Measurements from ENCODE around the gene KBTBD2. TPM values are rescaled to one million over a fixed set of nuclear protein-coding genes. Genes with fewer than 3 reads are reported as not detected.
"Not testable (repeated sequence)": the region's sequence is repeated elsewhere in the genome, so short reads cannot be mapped to it uniquely, and the experiment has no call there.

The KBTBD2 gene
- total RNA-seq, 1 donor from 2014 or later = 35.1 TPM

DNA sequence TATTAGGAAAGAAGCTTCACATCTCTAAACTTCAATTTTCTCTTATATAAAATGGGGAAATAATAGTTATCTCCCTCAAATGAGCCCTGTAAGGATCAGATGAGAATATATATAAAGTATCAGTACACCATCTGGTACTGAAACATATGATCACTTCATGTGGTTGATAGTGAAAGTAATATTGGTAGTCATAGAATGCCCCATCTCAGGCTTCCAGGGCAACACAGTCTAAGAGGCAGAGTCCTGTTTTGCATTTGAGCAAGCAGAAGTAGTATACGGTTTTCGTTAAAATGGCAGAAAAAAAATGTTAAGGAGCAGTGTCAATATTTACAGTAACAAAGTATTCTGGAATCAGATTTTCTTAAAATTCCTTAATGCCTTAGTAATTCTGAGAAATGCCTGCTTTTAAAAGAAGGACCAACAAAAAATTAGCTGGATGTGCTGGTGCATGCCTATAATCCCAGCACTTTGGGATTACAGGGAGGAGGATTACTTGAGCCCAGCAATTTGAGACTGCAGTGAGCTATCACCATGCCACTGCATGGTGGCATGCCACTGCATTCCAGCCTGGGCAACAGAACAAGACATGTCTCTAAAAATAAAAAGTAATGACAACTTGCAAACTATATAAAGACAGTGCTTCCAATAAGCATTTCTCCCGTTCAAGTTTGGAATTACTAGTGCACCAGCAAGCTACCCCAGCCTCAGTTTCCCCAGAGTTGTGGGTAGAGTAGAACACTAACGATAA lies 19.8 kb downstream of the KBTBD2 start:
- DNase-seq (no peak), ATAC-seq (no peak)
- H3K27ac ChIP-seq = no peak overlapping the region
- intact Hi-C loops (cut with DNase I) = no loop called here
- peaks cover 71% of the 10 kb centered on the region for H3K36me3 ChIP-seq
- peaks cover 16% of the 10 kb centered on the region for H3K4me1 ChIP-seq
- no peaks in the 10 kb centered on the region for H3K9me3 ChIP-seq
- no peak overlapping the region for H3K4me3 ChIP-seq
- no peaks in the 10 kb centered on the region for H3K27me3 ChIP-seq (ENCODE audit: low read depth)
- TF ChIP-seq, protein P1, sequence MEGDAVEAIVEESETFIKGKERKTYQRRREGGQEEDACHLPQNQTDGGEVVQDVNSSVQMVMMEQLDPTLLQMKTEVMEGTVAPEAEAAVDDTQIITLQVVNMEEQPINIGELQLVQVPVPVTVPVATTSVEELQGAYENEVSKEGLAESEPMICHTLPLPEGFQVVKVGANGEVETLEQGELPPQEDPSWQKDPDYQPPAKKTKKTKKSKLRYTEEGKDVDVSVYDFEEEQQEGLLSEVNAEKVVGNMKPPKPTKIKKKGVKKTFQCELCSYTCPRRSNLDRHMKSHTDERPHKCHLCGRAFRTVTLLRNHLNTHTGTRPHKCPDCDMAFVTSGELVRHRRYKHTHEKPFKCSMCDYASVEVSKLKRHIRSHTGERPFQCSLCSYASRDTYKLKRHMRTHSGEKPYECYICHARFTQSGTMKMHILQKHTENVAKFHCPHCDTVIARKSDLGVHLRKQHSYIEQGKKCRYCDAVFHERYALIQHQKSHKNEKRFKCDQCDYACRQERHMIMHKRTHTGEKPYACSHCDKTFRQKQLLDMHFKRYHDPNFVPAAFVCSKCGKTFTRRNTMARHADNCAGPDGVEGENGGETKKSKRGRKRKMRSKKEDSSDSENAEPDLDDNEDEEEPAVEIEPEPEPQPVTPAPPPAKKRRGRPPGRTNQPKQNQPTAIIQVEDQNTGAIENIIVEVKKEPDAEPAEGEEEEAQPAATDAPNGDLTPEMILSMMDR (IDR thresholded peaks at IDR 0.05) = no peak

DNA sequence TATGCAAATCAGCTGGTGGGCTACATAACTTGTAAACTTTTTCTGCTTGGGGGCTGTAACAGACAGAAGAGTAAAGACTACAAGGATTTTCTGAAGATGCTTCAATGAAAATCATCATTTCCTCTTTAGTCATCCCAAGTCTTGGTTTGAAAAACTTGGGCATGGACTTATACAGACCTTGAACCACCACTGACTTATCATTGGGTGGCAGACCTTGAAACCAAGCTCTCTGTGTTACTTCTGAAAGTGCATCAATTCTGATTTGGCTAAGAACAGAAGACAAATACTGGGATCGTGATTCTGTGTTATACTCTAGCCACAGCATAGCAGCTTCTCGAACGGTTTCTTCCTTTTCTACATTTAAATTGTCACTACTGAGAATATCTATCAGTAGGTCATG lies 21.3 kb downstream of the KBTBD2 start:
- Histone ChIP-seq H3K27me3 (ENCODE audit: low read depth) (no peaks in the 10 kb centered on the region), H3K36me3 (peaks cover 71% of the 10 kb centered on the region), H3K4me1 (peaks cover 8% of the 10 kb centered on the region), H3K9me3 (no peaks in the 10 kb centered on the region), H3K4me3 (no peak overlapping the region), H3K27ac (no peak overlapping the region)
- intact Hi-C loops (cut with DNase I) = no loop called here
- no peak for ATAC-seq
- DNase-seq = no peak
- TF ChIP-seq, protein P1 (IDR thresholded peaks at IDR 0.05) = no peak

DNA sequence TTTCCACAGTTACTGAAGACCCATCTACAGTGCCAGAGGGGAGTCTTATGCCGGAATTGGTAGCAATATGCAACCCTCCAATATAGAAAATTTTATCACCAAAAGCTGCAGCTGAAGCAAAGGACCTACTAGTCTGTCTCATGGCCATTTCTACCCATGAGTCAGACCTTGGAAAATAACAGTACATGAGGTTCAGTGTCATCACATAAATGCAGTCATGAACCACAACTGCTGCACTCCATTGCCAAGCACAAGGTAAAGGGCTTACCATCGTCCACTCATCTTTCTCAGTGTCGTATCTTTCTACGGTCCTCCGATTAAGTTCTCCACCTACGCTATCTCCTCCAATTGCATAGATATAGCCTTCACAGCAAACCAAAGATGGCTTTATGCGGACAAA lies 21.8 kb downstream of the KBTBD2 start:
- Histone ChIP-seq H3K27ac (no peak overlapping the region), H3K27me3 (ENCODE audit: low read depth) (no peaks in the 10 kb centered on the region), H3K4me3 (no peak overlapping the region), H3K9me3 (no peaks in the 10 kb centered on the region), H3K36me3 (peaks cover 65% of the 10 kb centered on the region), H3K4me1 (peaks cover 8% of the 10 kb centered on the region)
- DNase-seq (no peak), ATAC-seq (no peak)
- TF ChIP-seq, protein P1 (IDR thresholded peaks at IDR 0.05) = no peak
- intact Hi-C loops (cut with DNase I) = no loop called here

DNA sequence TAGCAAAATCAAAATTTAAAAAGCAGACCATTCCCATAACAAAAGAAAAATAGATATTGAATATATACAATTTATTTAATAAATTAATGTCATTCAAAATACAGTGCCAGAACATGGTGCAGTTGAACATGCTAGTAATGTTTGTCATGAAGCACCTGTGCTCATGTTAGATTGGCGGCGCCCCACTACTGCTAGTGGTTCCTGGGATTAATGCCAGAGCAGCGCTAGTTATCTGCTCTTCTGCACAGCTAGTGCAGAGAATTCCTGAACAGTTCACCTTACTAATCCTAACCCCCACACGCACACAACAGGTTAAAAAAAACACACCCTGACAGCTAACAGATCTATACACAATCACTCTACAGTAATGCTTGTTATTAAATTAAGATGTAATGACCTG lies 23.4 kb downstream of the KBTBD2 start:
- TF ChIP-seq, protein P1 (IDR thresholded peaks at IDR 0.05) = no peak
- Histone ChIP-seq H3K27ac (no peak overlapping the region), H3K4me3 (no peak overlapping the region), H3K27me3 (ENCODE audit: low read depth) (no peaks in the 10 kb centered on the region), H3K4me1 (peaks cover 8% of the 10 kb centered on the region), H3K9me3 (no peaks in the 10 kb centered on the region), H3K36me3 (peaks cover 49% of the 10 kb centered on the region)
- ATAC-seq (no peak), DNase-seq (no peak)
- intact Hi-C loops (cut with DNase I) = no loop called here

DNA sequence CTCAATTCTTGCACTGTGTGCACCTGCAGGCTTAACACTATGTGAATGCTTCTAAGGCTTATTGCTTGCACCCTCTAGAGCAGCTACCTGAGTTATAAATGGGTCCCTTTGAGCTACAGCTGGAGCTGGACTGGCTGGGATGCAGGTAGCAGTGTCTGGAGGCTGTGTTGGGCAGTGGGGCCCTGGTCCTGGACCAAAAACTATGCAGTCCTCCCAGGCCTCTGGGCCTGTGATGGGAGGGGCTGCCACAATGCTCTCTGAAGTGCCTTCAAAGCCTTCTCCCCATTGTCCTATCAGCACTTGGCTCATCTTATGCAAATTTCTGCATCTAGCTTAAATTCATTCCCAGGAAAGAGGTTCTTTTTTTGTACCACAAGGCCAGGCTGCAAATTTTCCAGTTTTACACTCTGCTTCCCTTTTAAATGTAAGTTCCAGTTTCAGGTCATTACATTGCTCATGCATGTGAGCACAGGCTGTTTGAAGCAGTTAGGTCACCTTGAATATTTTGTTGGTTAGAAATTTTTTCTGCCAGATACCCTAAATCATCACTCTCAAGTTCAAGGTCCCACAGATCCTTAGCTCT lies 26.0 kb downstream of the KBTBD2 start:
- DNase-seq = no peak
- H3K36me3 ChIP-seq = peaks cover 26% of the 10 kb centered on the region
- no peaks in the 10 kb centered on the region for H3K9me3 ChIP-seq
- no peak overlapping the region for H3K27ac ChIP-seq
- peak in 1 of 2 donors; percentile 29 for ATAC-seq
- TF ChIP-seq, protein P1 (IDR thresholded peaks at IDR 0.05) = no peak
- no peaks in the 10 kb centered on the region for H3K27me3 ChIP-seq (ENCODE audit: low read depth)
- no peaks in the 10 kb centered on the region for H3K4me1 ChIP-seq
- no peak overlapping the region for H3K4me3 ChIP-seq
- intact Hi-C loops (cut with DNase I) = no loop called here

DNA sequence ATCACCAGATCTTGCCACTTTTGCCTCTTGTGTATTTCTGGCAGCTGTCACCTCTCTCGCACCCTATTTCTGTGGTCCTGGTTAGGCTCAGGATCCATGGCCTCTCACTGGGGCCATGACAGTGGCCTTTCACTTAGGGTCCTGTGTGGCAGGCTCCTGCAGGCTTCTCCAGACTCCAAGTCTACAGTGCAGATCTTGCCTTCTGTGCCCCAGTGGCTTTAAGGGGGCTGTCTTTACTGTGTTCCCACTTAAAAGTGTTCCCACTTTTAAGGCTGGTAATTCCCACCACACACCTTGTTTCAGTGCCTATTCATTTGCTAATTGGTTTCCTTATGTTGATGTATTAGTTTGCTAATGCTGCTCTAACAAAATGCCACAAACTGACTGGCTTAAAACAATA lies 27.7 kb downstream of the KBTBD2 start:
- H3K9me3 ChIP-seq; intact Hi-C loops (cut with DNase I); DNase-seq; H3K27me3 ChIP-seq (ENCODE audit: low read depth); H3K4me1 ChIP-seq; H3K4me3 ChIP-seq; H3K27ac ChIP-seq; H3K36me3 ChIP-seq; ATAC-seq: not testable (repeated sequence)

Measured in lower lobe of right lung (tissue), 2 donors.